Dendritic cell treated with granulocyte-macrophage colony-stimulating factor and Interleukin-4, amounts not matched to agents 40 ng/mL and 50 ng/mL, for 4 days (primary cell): ENCODE results near the gene LRRC51.

Source experiments
- H3K27ac Mint-ChIP-seq: one replicate; pipeline ENCODE4 v1.8.0; 2022; ENCODE audit warnings: mild to moderate bottlenecking, mixed read lengths
- H3K27me3 Mint-ChIP-seq: one replicate; pipeline ENCODE4 v1.8.0; 2022; ENCODE audit warnings: mild to moderate bottlenecking, mixed read lengths
- H3K36me3 Mint-ChIP-seq: one replicate; pipeline ENCODE4 v1.8.0; 2022; ENCODE audit warnings: low read depth, mixed read lengths
- H3K4me1 Mint-ChIP-seq: one replicate; pipeline ENCODE4 v1.8.0; 2022; ENCODE audit warnings: low read depth, mixed read lengths
- H3K4me3 Mint-ChIP-seq: one replicate; pipeline ENCODE4 v1.8.0; 2022; ENCODE audit warnings: mild to moderate bottlenecking, moderate library complexity, mixed read lengths
- H3K9me3 Mint-ChIP-seq: one replicate; pipeline ENCODE4 v1.8.0; 2022; ENCODE audit warnings: mixed read lengths
- intact Hi-C: fragments of 100-400 bp; cut with micrococcal nuclease; formaldehyde crosslinking; loops from one replicate; pipeline ENCODE4 v1.15.0; 2022

LRRC51 gene

GRCh38 chr11:72144807-72145565 lies 64.3 kb downstream of the LRRC51 start:
- Mint-ChIP-seq H3K27me3 (no peaks in the 10 kb centered on the region), H3K4me3 (no peak overlapping the region), H3K9me3 (no peaks in the 10 kb centered on the region), H3K36me3 (no peaks in the 10 kb centered on the region), H3K4me1 (peaks cover 23% of the 10 kb centered on the region), H3K27ac (no peak overlapping the region)
- intact Hi-C loops: loop anchor here (1.0 to 5.0 kb wide), 4 partner anchors 42 to 120 kb away; partner anchors contain the start of gene LAMTOR1
